ENCODE results near the gene NLGN1. TPM values are rescaled to one million over a fixed set of nuclear protein-coding genes. Genes with fewer than 3 reads are reported as not detected.

The NLGN1 gene
- total RNA-seq, 3 donors from 2014 or later = 4.4 to 12.3 (median 6.9) TPM

DNA sequence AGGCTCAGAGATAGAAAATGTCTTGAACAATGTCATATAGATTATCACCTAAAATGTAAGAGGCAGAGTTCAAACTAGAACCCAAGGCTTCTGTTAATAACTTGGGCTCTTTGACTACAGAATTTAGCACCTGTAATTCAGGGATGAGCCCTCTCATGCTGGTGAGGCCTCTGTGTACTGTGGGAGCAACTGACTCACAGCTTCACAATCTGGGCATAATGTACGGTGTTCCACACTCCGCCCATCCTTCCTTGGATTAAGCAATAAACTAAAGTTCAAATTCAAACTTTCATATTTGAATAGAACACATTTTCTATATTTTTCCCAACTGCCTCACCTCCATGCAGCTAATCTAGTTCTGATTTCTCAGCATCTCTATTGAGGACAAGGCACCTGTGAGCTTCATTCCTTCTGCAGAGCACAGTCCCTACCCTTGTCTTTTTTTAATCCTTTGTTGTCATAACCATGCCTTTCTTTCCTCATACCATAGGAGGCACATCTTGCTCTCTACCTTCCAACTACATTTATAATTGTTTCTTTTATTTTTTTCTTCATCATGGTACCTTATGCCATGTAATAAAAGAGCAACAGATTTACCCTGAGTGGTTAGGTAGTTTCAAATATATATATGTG lies 392.1 kb downstream of the NLGN1 start:
- intact Hi-C loops (cut with DNase I; ENCODE audit: low total_unique reads) = no loop called here
- H3K27ac ChIP-seq = no peak overlapping the region
- no peak for TF ChIP-seq CTCF (IDR thresholded peaks at IDR 0.05)
- no peak for TF ChIP-seq POLR2A (IDR thresholded peaks at IDR 0.05)
- no peak for TF ChIP-seq POLR2AphosphoS5 (IDR thresholded peaks at IDR 0.05)

GRCh38 chr3:173793963-173794362 lies 396.4 kb downstream of the NLGN1 start:
- Histone ChIP-seq H3K4me1 (no peaks in the 10 kb centered on the region), H3K4me3 (no peak overlapping the region), H3K27ac (no peak overlapping the region), H3K27me3 (no peaks in the 10 kb centered on the region), H3K9me3 (no peaks in the 10 kb centered on the region), H3K36me3 (no peaks in the 10 kb centered on the region)
- intact Hi-C loops (cut with DNase I; ENCODE audit: low total_unique reads) = no loop called here
- no peak for DNase-seq (ENCODE audit: low spot score in 2 of 2)
- TF ChIP-seq POLR2AphosphoS5 (IDR thresholded peaks at IDR 0.05) (no peak), CTCF (IDR thresholded peaks at IDR 0.05) (no peak)

More for the DNA sequence above, 392.1 kb downstream of the NLGN1 start:
- no peaks in the 10 kb centered on the region for H3K9me3 ChIP-seq
- no peaks in the 10 kb centered on the region for H3K4me1 ChIP-seq
- no peaks in the 10 kb centered on the region for H3K27me3 ChIP-seq
- no peak for DNase-seq (ENCODE audit: low spot score in 2 of 2)
- no peak overlapping the region for H3K4me3 ChIP-seq
- no peaks in the 10 kb centered on the region for H3K36me3 ChIP-seq

DNA sequence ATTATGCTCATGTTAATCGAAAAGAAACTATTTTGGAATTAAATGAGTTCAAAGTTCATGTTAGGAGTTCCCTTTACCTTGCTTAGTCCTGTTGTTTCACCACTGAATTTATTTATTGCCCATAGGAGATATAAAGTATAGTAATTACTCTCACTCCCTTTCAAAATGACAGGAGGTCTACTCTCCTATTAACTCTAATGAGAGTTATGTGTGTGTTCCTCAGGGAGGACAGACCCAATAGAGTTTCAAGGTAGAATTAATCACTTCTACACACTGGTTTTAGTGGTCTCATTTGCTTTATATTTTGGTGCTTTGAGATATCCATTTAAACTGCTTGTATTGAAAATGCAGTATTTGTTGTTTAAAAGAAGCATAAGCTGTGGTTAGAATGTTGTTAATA lies 398.9 kb downstream of the NLGN1 start:
- H3K9me3 ChIP-seq = no peaks in the 10 kb centered on the region
- no peak overlapping the region for H3K27ac ChIP-seq
- intact Hi-C loops (cut with DNase I; ENCODE audit: low total_unique reads) = no loop called here
- no peaks in the 10 kb centered on the region for H3K4me1 ChIP-seq
- no peaks in the 10 kb centered on the region for H3K27me3 ChIP-seq
- DNase-seq (ENCODE audit: low spot score in 2 of 2) = no peak
- no peak overlapping the region for H3K4me3 ChIP-seq
- no peak for TF ChIP-seq POLR2AphosphoS5 (IDR thresholded peaks at IDR 0.05)
- TF ChIP-seq CTCF (IDR thresholded peaks at IDR 0.05) = no peak
- no peak for TF ChIP-seq POLR2A (IDR thresholded peaks at IDR 0.05)
- H3K36me3 ChIP-seq = no peaks in the 10 kb centered on the region

GRCh38 chr3:173796890-173797289 lies 399.3 kb downstream of the NLGN1 start:
- no peak for DNase-seq (ENCODE audit: low spot score in 2 of 2)
- Histone ChIP-seq H3K4me1 (no peaks in the 10 kb centered on the region), H3K27me3 (no peaks in the 10 kb centered on the region), H3K36me3 (no peaks in the 10 kb centered on the region), H3K4me3 (no peak overlapping the region), H3K27ac (no peak overlapping the region), H3K9me3 (no peaks in the 10 kb centered on the region)
- TF ChIP-seq POLR2A (IDR thresholded peaks at IDR 0.05) = no peak
- no peak for TF ChIP-seq POLR2AphosphoS5 (IDR thresholded peaks at IDR 0.05)
- TF ChIP-seq CTCF (IDR thresholded peaks at IDR 0.05) = no peak
- intact Hi-C loops (cut with DNase I; ENCODE audit: low total_unique reads) = no loop called here

- DNase-seq (ENCODE audit: low spot score in 2 of 2) = no peak
- H3K4me3 ChIP-seq = no peak overlapping the region
- H3K27me3 ChIP-seq = no peaks in the 10 kb centered on the region
- no peak overlapping the region for H3K27ac ChIP-seq
- no peaks in the 10 kb centered on the region for H3K4me1 ChIP-seq
- H3K9me3 ChIP-seq = no peaks in the 10 kb centered on the region
- intact Hi-C loops (cut with DNase I; ENCODE audit: low total_unique reads) = no loop called here
- H3K36me3 ChIP-seq = no peaks in the 10 kb centered on the region
- TF ChIP-seq CTCF (IDR thresholded peaks at IDR 0.05) (no peak), POLR2A (IDR thresholded peaks at IDR 0.05) (no peak), POLR2AphosphoS5 (IDR thresholded peaks at IDR 0.05) (no peak)
Measured at GRCh38 chr3:173799060-173799816, 401.7 kb downstream of the NLGN1 start.
